Amygdala (tissue), 56 donors: ENCODE data around the gene DLL3.

Experiments used
- DNase-seq, 56 donors: peaks; one replicate each; lab custom pipeline; 2025; lab: John Stamatoyannopoulos, UW

DLL3 gene

GRCh38 chr19:39544226-39544903 is 45.6 kb downstream of the DLL3 start:
- no peak for DNase-seq

- no peak for DNase-seq
Measured at GRCh38 chr19:39544911-39545310, 46.2 kb downstream of the DLL3 start.

GRCh38 chr19:39546599-39546998 is 47.9 kb downstream of the DLL3 start:
- DNase-seq = no peak

DNA sequence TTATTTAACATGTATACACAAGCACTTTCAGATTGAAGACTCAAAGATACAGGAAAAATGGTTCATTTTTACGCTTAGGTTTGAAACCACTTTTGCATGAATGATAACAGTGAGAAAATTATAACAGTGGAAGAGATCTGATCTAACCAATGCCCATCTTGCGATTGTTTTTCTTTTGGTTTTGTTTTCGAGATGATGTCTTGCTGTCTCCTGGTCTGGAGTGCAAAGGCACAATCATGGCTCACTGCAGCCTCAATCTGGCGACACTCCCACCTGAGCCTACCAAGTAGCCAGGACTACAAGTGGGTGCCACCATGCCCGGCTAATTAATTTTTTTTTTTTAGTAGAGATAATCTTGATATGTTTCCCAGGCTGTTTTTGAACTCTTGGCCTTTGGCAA is 51.5 kb downstream of the DLL3 start:
- no peak for DNase-seq

DNA sequence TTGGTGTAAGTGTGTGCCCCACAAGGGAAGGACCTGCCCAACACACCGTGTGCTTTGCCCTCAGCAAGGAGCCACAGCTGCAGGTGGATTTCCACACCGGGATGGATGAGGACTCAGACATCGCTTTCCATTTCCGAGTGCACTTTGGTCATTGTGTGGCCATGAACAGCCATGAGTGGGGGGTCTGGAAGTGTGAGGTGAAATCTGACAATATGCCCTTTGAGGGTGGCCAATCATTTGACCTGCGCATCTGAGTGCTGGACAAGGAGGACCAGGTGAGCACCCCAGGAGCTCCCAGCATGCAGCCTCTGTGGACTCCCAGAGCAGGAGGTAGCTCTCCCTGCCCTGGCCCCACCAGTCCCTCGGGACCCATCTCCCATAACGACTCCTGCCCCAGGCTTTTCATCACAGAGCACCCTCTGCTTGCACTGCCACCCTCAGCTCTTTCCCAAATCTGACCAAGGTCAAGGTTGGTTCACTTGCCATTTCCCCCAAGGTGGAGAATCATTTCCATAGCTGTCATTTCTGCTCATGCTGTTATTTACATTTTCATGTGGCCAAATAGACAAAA is 54.4 kb downstream of the DLL3 start:
- no peak for DNase-seq

DNA sequence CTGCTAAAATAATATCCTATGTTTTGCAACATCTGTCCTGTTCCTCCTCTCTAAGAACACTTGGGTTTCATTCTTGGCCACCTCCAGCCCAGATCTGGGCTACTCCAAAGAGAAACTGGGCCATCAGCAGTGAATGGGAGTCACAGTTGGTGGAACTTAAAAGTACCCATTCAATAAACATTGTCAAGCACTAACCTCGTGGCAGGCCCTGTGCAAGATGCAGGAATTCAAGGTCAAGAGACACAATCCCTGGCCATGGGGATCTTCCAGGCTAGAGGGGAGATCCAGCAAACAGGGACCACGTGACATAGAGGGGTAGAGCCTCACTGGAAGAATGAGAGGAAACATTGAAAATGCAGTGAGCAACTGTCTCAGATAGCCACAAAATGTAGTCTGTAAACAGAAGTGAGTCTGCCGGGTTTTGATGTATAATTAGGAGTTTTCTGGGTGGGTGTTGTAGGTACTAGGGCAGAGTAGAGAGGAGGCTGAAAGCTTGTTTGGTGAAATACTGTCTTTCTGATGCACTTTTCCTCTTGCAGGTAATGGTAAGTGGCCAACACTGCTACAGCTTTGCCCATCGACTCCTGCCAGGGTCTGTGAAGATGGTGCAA is 56.1 kb downstream of the DLL3 start:
- no peak for DNase-seq

DNA sequence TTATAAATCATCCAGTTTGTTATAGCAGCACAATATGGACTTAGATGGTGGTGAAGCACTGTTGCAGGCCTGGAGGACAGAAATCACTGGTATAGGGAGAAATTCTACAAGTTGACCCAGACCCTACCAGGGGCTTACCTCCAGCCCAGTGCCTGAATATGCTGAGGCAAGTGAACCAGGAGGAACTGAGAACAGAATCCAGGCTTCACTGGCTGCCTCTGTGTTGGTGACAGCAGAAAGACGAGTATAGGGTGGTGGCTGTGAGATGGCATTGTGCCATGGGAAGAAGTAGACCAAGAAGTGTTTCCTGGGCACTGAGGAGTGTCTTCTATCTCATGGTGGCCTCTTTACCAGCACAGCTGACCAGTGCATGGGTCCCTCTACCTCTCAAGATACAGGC is 57.1 kb downstream of the DLL3 start:
- peak in 1 of 56 donors; percentile 18 for DNase-seq
